T-helper 2 cell treated with Interferon-gamma antibody and Interleukin-4, amounts not matched to agents 100 ng/mL and 5 ng/mL, for 36 hours (primary cell): ENCODE results near the gene MCC. TPM values are rescaled to one million over a fixed set of nuclear protein-coding genes. Genes with fewer than 3 reads are reported as not detected.

Experiments used
- intact Hi-C: fragments of 100-400 bp; cut with micrococcal nuclease; formaldehyde crosslinking; loops from one replicate; pipeline ENCODE4 v1.15.1; 2023
- total RNA-seq: library from RNA; stranded (reverse); gene quantifications from 2 replicates; pipeline ENCODE4 v1.2.3, GENCODE V29; 2022

The MCC gene
- total RNA-seq, 1 donor from 2014 or later: 3.2 TPM

GRCh38 chr5:113156271-113156877 lies 331.9 kb downstream of the MCC start:
- intact Hi-C loops: no loop called here

GRCh38 chr5:113153512-113154097 lies 334.6 kb downstream of the MCC start:
- intact Hi-C loops: no loop called here

- intact Hi-C loops: no loop called here
These were observed 335.9 kb downstream of the MCC start for GRCh38 chr5:113152380-113152740.

GRCh38 chr5:113151641-113152379 lies 336.4 kb downstream of the MCC start:
- intact Hi-C loops: no loop called here

- intact Hi-C loops: no loop called here
These were observed 337.4 kb downstream of the MCC start for GRCh38 chr5:113150821-113151220.

GRCh38 chr5:113150221-113150620 lies 338.0 kb downstream of the MCC start:
- intact Hi-C loops: no loop called here

GRCh38 chr5:113147537-113147936 lies 340.7 kb downstream of the MCC start:
- intact Hi-C loops: no loop called here

GRCh38 chr5:113147101-113147508 lies 341.1 kb downstream of the MCC start:
- intact Hi-C loops: no loop called here

GRCh38 chr5:113145757-113146387 lies 342.4 kb downstream of the MCC start:
- intact Hi-C loops: no loop called here

- intact Hi-C loops: no loop called here
These were observed 346.1 kb downstream of the MCC start for GRCh38 chr5:113142186-113142585.

- intact Hi-C loops: no loop called here
These were observed 347.2 kb downstream of the MCC start for GRCh38 chr5:113140837-113141671.

GRCh38 chr5:113133211-113133975 lies 354.9 kb downstream of the MCC start:
- intact Hi-C loops: no loop called here

- intact Hi-C loops: no loop called here
These were observed 355.7 kb downstream of the MCC start for GRCh38 chr5:113132564-113132963.

- intact Hi-C loops: no loop called here
These were observed 359.5 kb downstream of the MCC start for GRCh38 chr5:113128641-113129330.

GRCh38 chr5:113128082-113128481 lies 360.2 kb downstream of the MCC start:
- intact Hi-C loops: no loop called here

- intact Hi-C loops: no loop called here
These were observed 361.2 kb downstream of the MCC start for GRCh38 chr5:113127021-113127420.

- intact Hi-C loops: no loop called here
These were observed 362.9 kb downstream of the MCC start for GRCh38 chr5:113125371-113125770.

- intact Hi-C loops: no loop called here
These were observed 363.3 kb downstream of the MCC start for GRCh38 chr5:113124914-113125313.

GRCh38 chr5:113124265-113124664 lies 364.0 kb downstream of the MCC start:
- intact Hi-C loops: no loop called here

- intact Hi-C loops: no loop called here
These were observed 364.6 kb downstream of the MCC start for GRCh38 chr5:113123618-113124017.
